GM23248 (cell line): ENCODE measurements around the gene SOX5. TPM values are rescaled to one million over a fixed set of nuclear protein-coding genes. Genes with fewer than 3 reads are reported as not detected.

Source experiments
- DNase-seq: peaks from one replicate; pipeline ENCODE4 v3.0.0-alpha.2; 2015
- H2AFZ ChIP-seq: fragments of 200-600 bp; sonication (generic); 2 replicates; pipeline ENCODE4 v1.6.1; 2016; ENCODE audit warnings: antibody characterized with exemption
- H3F3A ChIP-seq: fragments of 200-600 bp; sonication (generic); 2 replicates; pipeline ENCODE4 v1.6.1; 2016; ENCODE audit warnings: mild to moderate bottlenecking, antibody characterized with exemption, mixed run types; ENCODE audit not compliant: insufficient read depth
- H3K27ac ChIP-seq: fragments of 200-600 bp; sonication (generic); 2 replicates; pipeline ENCODE4 v1.5.1; 2016; ENCODE audit warnings: mild to moderate bottlenecking
- H3K27me3 ChIP-seq: fragments of 200-600 bp; sonication (generic); replicated peaks from 2 replicates; pipeline ENCODE4 v1.6.1; 2016; ENCODE audit warnings: mild to moderate bottlenecking; ENCODE audit not compliant: insufficient read depth
- H3K36me3 ChIP-seq: fragments of 200-600 bp; sonication (generic); 2 replicates; pipeline ENCODE4 v1.6.1; 2016; ENCODE audit warnings: low read depth, mild to moderate bottlenecking
- H3K4me1 ChIP-seq: fragments of 200-600 bp; sonication (generic); 2 replicates; pipeline ENCODE4 v1.6.1; 2016; ENCODE audit warnings: mild to moderate bottlenecking; ENCODE audit not compliant: insufficient read depth
- H3K4me2 ChIP-seq: fragments of 200-600 bp; sonication (generic); one replicate; pipeline ENCODE4 v1.6.1; 2016; ENCODE audit warnings: mild to moderate bottlenecking; ENCODE audit not compliant: unreplicated experiment
- H3K4me3 ChIP-seq: fragments of 200-600 bp; sonication (generic); 2 replicates; pipeline ENCODE4 v1.5.1; 2016; ENCODE audit warnings: mild to moderate bottlenecking
- H3K79me2 ChIP-seq: fragments of 200-600 bp; sonication (generic); 2 replicates; pipeline ENCODE4 v1.6.1; 2016; ENCODE audit warnings: mild to moderate bottlenecking; ENCODE audit not compliant: insufficient read depth
- H3K9ac ChIP-seq: fragments of 200-600 bp; sonication (generic); 2 replicates; pipeline ENCODE4 v1.6.1; 2016; ENCODE audit warnings: mild to moderate bottlenecking
- H3K9me2 ChIP-seq: fragments of 200-600 bp; sonication (generic); 2 replicates; pipeline ENCODE4 v1.6.1; 2016; ENCODE audit warnings: mixed run types, mild to moderate bottlenecking, moderate library complexity; ENCODE audit not compliant: insufficient read depth
- H3K9me3 ChIP-seq: fragments of 200-600 bp; sonication (generic); one replicate; pipeline ENCODE4 v1.6.1; 2017; ENCODE audit warnings: low read depth
- H4K20me1 ChIP-seq: fragments of 200-600 bp; sonication (generic); 2 replicates; pipeline ENCODE4 v1.6.0; 2016; ENCODE audit not compliant: insufficient read depth
- EZH2 ChIP-seq: fragments of 200-600 bp; sonication (generic); IDR thresholded peaks from 2 replicates; pipeline ENCODE4 v1.6.1; 2018; ENCODE audit warnings: antibody characterized with exemption, mild to moderate bottlenecking; ENCODE audit not compliant: insufficient read depth, poor library complexity, severe bottlenecking
- EZH2phosphoT487 ChIP-seq: fragments of 200-600 bp; sonication (generic); IDR thresholded peaks from 2 replicates; pipeline ENCODE4 v1.6.1; 2018; ENCODE audit warnings: antibody characterized with exemption, moderate library complexity, mild to moderate bottlenecking, low read depth; ENCODE audit not compliant: insufficient read depth
- WGBS, 2 experiments: methylation state at CpG; one replicate each; pipeline ENCODE4 v1.1.6; 2015 to 2017; ENCODE audit warnings: low lambda C conversion rate in 2 of 2, low coverage in 1 of 2; ENCODE audit errors: missing lambda C conversion rate in 2 of 2; 5-methylcytosine and 5-hydroxymethylcytosine counted together
- in situ Hi-C: fragments of 300-500 bp; cut with MboI; formaldehyde crosslinking; loops from 2 replicates; pipeline ENCODE4 v1.15.0; 2020
- polyA plus RNA-seq: library from polyadenylated mRNA; unstranded; fragments of >200 nt; fragmentation: Nextera tagmentation; extraction: Ambion mirVana; gene quantifications from 2 replicates; pipeline ENCODE4 v1.2.1, GENCODE V29; 2016
- total RNA-seq: library from RNA; depleted of rRNA; stranded (reverse); fragments of >200 nt; shearing (Covaris generic); gene quantifications from 2 replicates; pipeline ENCODE4 v1.2.3, GENCODE V29; 2014

Gene SOX5
- total and polyA plus RNA-seq, 2 experiments from 2014 or later, result not detected

DNA sequence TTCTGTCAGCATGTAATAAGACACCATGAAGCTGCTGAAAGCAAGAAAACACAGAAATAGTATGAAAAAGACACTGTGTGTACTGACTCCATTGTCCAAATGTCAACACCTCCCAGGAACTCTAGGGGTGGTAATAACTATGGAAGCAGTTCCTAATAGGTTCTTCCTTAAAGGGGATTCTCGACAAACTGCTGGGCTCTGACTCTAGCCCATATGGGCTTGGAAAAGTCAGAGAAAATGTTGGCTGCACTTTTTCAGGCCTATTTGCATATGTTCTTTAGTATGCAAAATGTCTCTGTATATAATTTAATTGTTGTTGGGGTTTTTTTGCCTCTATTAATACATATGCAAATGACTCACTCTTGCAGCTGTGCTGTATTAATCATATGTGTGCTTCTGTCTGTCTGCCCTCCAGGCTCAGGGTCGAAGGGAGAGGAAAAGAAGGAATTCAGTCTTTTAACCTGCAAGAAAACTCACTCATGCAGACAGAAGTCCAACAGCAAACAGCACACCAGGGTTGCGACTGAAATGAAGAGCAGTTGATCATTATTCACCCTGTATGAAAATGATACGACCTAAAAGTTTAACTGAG, 317.6 kb downstream of the SOX5 start:
- no peaks in the 10 kb centered on the region for H3K9me3 ChIP-seq
- no peaks in the 10 kb centered on the region for H3F3A ChIP-seq
- no peak overlapping the region for H3K27ac ChIP-seq
- H3K9me2 ChIP-seq, result no peaks in the 10 kb centered on the region
- no peak overlapping the region for H3K4me2 ChIP-seq
- no peak overlapping the region for H2AFZ ChIP-seq
- in situ Hi-C loops, result no loop called here
- no peak overlapping the region for H3K4me3 ChIP-seq
- no peak for TF ChIP-seq EZH2phosphoT487
- TF ChIP-seq EZH2, result no peak
- no peaks in the 10 kb centered on the region for H3K79me2 ChIP-seq
- H3K9ac ChIP-seq, result no peak overlapping the region
- H3K27me3 ChIP-seq, result no peaks in the 10 kb centered on the region
- 29 to 32% methylated on average over 4 of the region's 4 CpGs for WGBS, 2 experiments
- no peaks in the 10 kb centered on the region for H3K36me3 ChIP-seq
- H4K20me1 ChIP-seq, result no peaks in the 10 kb centered on the region
- no peak for DNase-seq
- H3K4me1 ChIP-seq, result no peaks in the 10 kb centered on the region

DNA sequence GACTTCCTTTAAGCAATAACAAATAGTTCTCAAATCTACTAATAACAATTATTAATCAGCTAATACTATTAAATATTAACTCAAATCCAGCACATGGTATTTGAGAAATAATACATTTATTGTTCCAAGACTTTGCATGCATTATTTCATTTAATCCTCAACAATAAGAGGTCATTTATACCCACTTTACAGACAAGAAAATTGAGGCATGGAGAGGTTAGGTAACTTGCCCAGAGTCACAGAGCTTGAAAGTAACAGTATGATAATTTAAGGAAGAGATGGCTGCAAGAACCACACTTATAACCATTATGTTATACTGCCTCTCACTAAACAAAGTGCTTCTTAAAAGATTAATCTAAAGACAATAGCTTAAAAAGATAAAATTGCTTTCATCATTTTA, 318.9 kb downstream of the SOX5 start:
- no peaks in the 10 kb centered on the region for H3K4me1 ChIP-seq
- no peaks in the 10 kb centered on the region for H3K27me3 ChIP-seq
- no peaks in the 10 kb centered on the region for H3K9me2 ChIP-seq
- in situ Hi-C loops, result no loop called here
- no peak overlapping the region for H3K4me3 ChIP-seq
- H3K27ac ChIP-seq, result no peak overlapping the region
- TF ChIP-seq EZH2, result no peak
- no peak for TF ChIP-seq EZH2phosphoT487
- no peak for DNase-seq
- H4K20me1 ChIP-seq, result no peaks in the 10 kb centered on the region
- no peak overlapping the region for H2AFZ ChIP-seq
- no peaks in the 10 kb centered on the region for H3K79me2 ChIP-seq
- H3K9ac ChIP-seq, result no peak overlapping the region
- no peaks in the 10 kb centered on the region for H3F3A ChIP-seq
- H3K36me3 ChIP-seq, result no peaks in the 10 kb centered on the region
- H3K9me3 ChIP-seq, result no peaks in the 10 kb centered on the region
- no peak overlapping the region for H3K4me2 ChIP-seq

DNA sequence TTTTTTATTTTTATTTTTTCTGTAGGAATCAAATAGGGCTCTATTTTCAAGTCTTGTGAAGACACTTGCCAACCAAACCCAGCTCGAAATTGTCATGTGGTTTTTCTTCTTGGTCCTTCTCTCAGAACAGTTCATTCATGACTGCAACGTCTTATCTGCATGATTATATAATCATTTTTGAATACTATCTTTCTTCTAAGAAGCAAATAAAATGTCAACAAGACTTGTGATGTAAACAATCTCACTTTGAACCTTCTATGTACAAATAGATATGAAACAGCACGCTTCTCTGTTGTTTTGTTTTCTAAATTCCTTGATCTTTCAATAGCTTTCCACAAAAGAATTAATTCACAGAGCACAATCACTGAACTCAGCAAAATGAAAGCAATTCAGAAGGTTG, 320.7 kb downstream of the SOX5 start:
- Histone ChIP-seq H3K79me2 (no peaks in the 10 kb centered on the region), H3K4me3 (no peak overlapping the region), H4K20me1 (no peaks in the 10 kb centered on the region), H3F3A (no peaks in the 10 kb centered on the region), H2AFZ (no peak overlapping the region), H3K27me3 (no peaks in the 10 kb centered on the region), H3K9ac (no peak overlapping the region), H3K27ac (no peak overlapping the region), H3K9me3 (no peaks in the 10 kb centered on the region), H3K9me2 (no peaks in the 10 kb centered on the region), H3K4me2 (no peak overlapping the region), H3K36me3 (no peaks in the 10 kb centered on the region), H3K4me1 (no peaks in the 10 kb centered on the region)
- no peak for DNase-seq
- TF ChIP-seq EZH2 (no peak), EZH2phosphoT487 (no peak)
- in situ Hi-C loops, result no loop called here
- WGBS, 2 experiments, result 10 to 15% methylated on average over 3 of the region's 3 CpGs

DNA sequence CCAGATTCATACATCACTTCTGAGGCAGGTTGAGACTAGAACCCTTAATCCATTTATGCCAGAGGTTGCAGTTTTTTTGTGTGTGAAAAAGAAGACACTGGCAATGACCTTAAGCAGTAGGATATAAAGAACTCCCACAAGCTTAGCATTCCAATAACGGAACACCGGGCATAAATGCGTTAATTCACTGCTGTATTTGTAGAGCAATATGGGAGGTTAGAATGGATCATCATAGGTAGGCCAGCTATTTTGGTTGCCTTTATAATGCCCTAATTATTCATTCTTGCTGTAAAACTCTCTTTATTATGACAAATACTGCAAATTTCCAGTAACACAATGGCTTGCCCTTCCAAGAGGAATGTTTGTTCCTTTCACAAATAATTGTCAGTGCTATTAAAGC, 322.7 kb downstream of the SOX5 start:
- Histone ChIP-seq H3F3A (no peaks in the 10 kb centered on the region), H3K27ac (no peak overlapping the region), H4K20me1 (no peaks in the 10 kb centered on the region), H3K9me3 (no peaks in the 10 kb centered on the region), H3K36me3 (no peaks in the 10 kb centered on the region), H3K4me3 (no peak overlapping the region), H2AFZ (no peak overlapping the region), H3K4me1 (no peaks in the 10 kb centered on the region), H3K9ac (no peak overlapping the region), H3K4me2 (no peak overlapping the region), H3K79me2 (no peaks in the 10 kb centered on the region), H3K9me2 (no peaks in the 10 kb centered on the region), H3K27me3 (no peaks in the 10 kb centered on the region)
- no peak for TF ChIP-seq EZH2
- no peak for TF ChIP-seq EZH2phosphoT487
- in situ Hi-C loops, result no loop called here
- DNase-seq, result no peak
- WGBS, 2 experiments, result 63 to 72% methylated on average over 3 of the region's 3 CpGs

DNA sequence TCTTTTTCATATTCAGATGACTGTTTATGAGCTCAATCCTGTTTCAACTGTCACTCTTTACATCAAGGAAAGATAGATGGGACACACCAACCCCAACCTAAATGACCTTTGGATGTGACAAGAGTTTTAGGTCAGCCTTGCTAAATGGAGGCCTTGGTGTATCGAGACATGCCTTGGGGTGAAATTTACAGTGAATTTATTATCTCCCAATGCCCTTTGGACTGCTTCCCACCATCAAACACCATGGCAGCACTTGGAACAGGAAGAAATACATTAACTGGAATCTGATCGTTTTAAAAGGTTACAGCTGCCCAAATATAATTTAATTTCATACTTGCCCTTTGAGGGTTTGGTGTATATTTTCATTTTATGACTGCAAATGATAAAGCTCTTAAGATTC, 327.6 kb downstream of the SOX5 start:
- TF ChIP-seq EZH2 (no peak), EZH2phosphoT487 (no peak)
- Histone ChIP-seq H3K27me3 (no peaks in the 10 kb centered on the region), H3K4me2 (no peak overlapping the region), H2AFZ (no peak overlapping the region), H4K20me1 (no peaks in the 10 kb centered on the region), H3K4me3 (no peak overlapping the region), H3K4me1 (no peaks in the 10 kb centered on the region), H3K9me3 (no peaks in the 10 kb centered on the region), H3K79me2 (no peaks in the 10 kb centered on the region), H3K36me3 (no peaks in the 10 kb centered on the region), H3K27ac (no peak overlapping the region), H3F3A (no peaks in the 10 kb centered on the region), H3K9ac (no peak overlapping the region), H3K9me2 (no peaks in the 10 kb centered on the region)
- 8 to 17% methylated on average over 2 of the region's 2 CpGs for WGBS, 2 experiments
- in situ Hi-C loops, result no loop called here
- no peak for DNase-seq
